Neural cell (in vitro differentiated cells): ENCODE results near the gene WDR54.

Experiments used
- EZH2 ChIP-seq: fragments of 200-600, 300-800 bp; shearing (Covaris generic), sonication (generic); IDR thresholded peaks from 2 replicates; pipeline ENCODE4 v1.6.1; 2014; ENCODE audit warnings: antibody characterized with exemption, low read length, borderline replicate concordance, mild to moderate bottlenecking; ENCODE audit not compliant: insufficient read depth, poor library complexity, severe bottlenecking
- SMC3 ChIP-seq: fragments of 450-650 bp; conservative IDR thresholded peaks from 2 replicates; pipeline ENCODE4 v1.6.1; 2014; ENCODE audit warnings: antibody characterized with exemption, mild to moderate bottlenecking, moderate library complexity; ENCODE audit not compliant: poor library complexity
- TAF1 ChIP-seq: IDR thresholded peaks from 2 replicates; pipeline ENCODE4 v1.6.1; 2012; ENCODE audit warnings: low read depth
- TF ChIP-seq, protein P1 (sequence below): fragments of 450-650 bp; IDR thresholded peaks from 2 replicates; pipeline ENCODE4 v1.5.1; 2014; ENCODE audit warnings: antibody characterized with exemption, mild to moderate bottlenecking, moderate library complexity; ENCODE audit not compliant: poor library complexity, severe bottlenecking
- TF ChIP-seq, protein P2 (sequence below): IDR thresholded peaks from 2 replicates; pipeline ENCODE4 v1.6.1; 2012; ENCODE audit warnings: borderline replicate concordance

DNA sequence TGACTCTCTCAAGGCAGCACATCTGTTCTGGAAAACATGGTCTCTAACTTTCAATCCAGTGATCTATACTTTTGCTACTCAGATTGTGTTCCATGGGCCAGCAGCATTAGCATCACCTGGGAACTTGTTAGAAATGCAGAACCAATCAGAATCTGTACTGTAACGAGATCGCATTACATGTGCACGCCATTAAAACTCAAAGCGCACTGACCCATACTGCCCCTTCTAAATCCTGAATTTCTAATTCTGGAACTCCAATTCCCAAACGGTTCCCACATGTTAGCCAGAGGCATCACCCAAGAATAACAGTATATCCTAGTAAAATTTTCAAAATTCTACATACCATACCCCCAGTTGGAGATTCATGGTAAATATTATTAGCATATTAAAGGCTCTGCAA, 30.9 kb upstream of the WDR54 start:
- TF ChIP-seq, protein P1, sequence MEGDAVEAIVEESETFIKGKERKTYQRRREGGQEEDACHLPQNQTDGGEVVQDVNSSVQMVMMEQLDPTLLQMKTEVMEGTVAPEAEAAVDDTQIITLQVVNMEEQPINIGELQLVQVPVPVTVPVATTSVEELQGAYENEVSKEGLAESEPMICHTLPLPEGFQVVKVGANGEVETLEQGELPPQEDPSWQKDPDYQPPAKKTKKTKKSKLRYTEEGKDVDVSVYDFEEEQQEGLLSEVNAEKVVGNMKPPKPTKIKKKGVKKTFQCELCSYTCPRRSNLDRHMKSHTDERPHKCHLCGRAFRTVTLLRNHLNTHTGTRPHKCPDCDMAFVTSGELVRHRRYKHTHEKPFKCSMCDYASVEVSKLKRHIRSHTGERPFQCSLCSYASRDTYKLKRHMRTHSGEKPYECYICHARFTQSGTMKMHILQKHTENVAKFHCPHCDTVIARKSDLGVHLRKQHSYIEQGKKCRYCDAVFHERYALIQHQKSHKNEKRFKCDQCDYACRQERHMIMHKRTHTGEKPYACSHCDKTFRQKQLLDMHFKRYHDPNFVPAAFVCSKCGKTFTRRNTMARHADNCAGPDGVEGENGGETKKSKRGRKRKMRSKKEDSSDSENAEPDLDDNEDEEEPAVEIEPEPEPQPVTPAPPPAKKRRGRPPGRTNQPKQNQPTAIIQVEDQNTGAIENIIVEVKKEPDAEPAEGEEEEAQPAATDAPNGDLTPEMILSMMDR: no peak
- TF ChIP-seq EZH2 (no peak), SMC3 (no peak), TAF1 (no peak)
- TF ChIP-seq, protein P2, sequence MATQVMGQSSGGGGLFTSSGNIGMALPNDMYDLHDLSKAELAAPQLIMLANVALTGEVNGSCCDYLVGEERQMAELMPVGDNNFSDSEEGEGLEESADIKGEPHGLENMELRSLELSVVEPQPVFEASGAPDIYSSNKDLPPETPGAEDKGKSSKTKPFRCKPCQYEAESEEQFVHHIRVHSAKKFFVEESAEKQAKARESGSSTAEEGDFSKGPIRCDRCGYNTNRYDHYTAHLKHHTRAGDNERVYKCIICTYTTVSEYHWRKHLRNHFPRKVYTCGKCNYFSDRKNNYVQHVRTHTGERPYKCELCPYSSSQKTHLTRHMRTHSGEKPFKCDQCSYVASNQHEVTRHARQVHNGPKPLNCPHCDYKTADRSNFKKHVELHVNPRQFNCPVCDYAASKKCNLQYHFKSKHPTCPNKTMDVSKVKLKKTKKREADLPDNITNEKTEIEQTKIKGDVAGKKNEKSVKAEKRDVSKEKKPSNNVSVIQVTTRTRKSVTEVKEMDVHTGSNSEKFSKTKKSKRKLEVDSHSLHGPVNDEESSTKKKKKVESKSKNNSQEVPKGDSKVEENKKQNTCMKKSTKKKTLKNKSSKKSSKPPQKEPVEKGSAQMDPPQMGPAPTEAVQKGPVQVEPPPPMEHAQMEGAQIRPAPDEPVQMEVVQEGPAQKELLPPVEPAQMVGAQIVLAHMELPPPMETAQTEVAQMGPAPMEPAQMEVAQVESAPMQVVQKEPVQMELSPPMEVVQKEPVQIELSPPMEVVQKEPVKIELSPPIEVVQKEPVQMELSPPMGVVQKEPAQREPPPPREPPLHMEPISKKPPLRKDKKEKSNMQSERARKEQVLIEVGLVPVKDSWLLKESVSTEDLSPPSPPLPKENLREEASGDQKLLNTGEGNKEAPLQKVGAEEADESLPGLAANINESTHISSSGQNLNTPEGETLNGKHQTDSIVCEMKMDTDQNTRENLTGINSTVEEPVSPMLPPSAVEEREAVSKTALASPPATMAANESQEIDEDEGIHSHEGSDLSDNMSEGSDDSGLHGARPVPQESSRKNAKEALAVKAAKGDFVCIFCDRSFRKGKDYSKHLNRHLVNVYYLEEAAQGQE: no peak
